22Rv1 (cell line): ENCODE results near the gene AUTS2.

Experiments used
- H3K27ac ChIP-seq: fragments of 450-650 bp; 2 replicates; pipeline ENCODE4 v1.5.1; 2017
- CTCF ChIP-seq: fragments of 450-650 bp; IDR thresholded peaks from 2 replicates; pipeline ENCODE4 v1.5.1; 2017; ENCODE audit warnings: mild to moderate bottlenecking
- ZFX ChIP-seq: fragments of 450-650 bp; IDR thresholded peaks from 2 replicates; pipeline ENCODE4 v1.6.1; 2017; ENCODE audit warnings: antibody characterized with exemption, borderline replicate concordance

Gene AUTS2

GRCh38 chr7:70678621-70679251, 1080.5 kb downstream of the AUTS2 start:
- H3K27ac ChIP-seq: no peak overlapping the region

GRCh38 chr7:70679661-70680060, 1081.4 kb downstream of the AUTS2 start:
- TF ChIP-seq CTCF: no peak
- TF ChIP-seq ZFX: no peak

More at GRCh38 chr7:70678621-70679251, 1080.5 kb downstream of the AUTS2 start:
- TF ChIP-seq ZFX (no peak), CTCF (no peak)

GRCh38 chr7:70680306-70680705, 1082.0 kb downstream of the AUTS2 start:
- TF ChIP-seq CTCF (no peak), ZFX (no peak)
- no peak overlapping the region for H3K27ac ChIP-seq

More at GRCh38 chr7:70679661-70680060, 1081.4 kb downstream of the AUTS2 start:
- H3K27ac ChIP-seq: no peak overlapping the region

- TF ChIP-seq ZFX: no peak
- no peak for TF ChIP-seq CTCF
- H3K27ac ChIP-seq: no peak overlapping the region
Measured at GRCh38 chr7:70680743-70681468, 1082.6 kb downstream of the AUTS2 start.

GRCh38 chr7:70681469-70682350, 1083.4 kb downstream of the AUTS2 start:
- no peak for TF ChIP-seq CTCF
- no peak for TF ChIP-seq ZFX
- H3K27ac ChIP-seq: no peak overlapping the region

GRCh38 chr7:70684173-70684572, 1085.9 kb downstream of the AUTS2 start:
- TF ChIP-seq CTCF (no peak), ZFX (no peak)
- no peak overlapping the region for H3K27ac ChIP-seq
